ENCODE measurements around the gene SPC25.

GRCh38 chr2:168903888-168904287 is 13.7 kb upstream of the SPC25 start:
- no peak for TF ChIP-seq CTCF (IDR thresholded peaks at IDR 0.05; ENCODE audit: low read depth, low read length)
- TF ChIP-seq EZH2phosphoT487 (IDR thresholded peaks at IDR 0.05; ENCODE audit: low read depth), result no peak
